ENCODE results near the gene SLC12A8.

- no peak for TF ChIP-seq CTCF (IDR thresholded peaks at IDR 0.05 in 8 of 11, conservative IDR thresholded peaks at IDR 0.05 in 3 of 11)
- TF ChIP-seq POLR2AphosphoS5 (IDR thresholded peaks at IDR 0.05), result no peak
- no peak for TF ChIP-seq POLR2A (IDR thresholded peaks at IDR 0.05)
These were observed 76.0 kb downstream of the SLC12A8 start for GRCh38 chr3:125136515-125136914.
